H7 (cell line): Measurements from ENCODE around the gene CXCL14. TPM values are rescaled to one million over a fixed set of nuclear protein-coding genes. Genes with fewer than 3 reads are reported as not detected.

Experiments used
- DNase-seq: peaks from one replicate; pipeline ENCODE4 v3.0.0; 2012
- H3K27me3 ChIP-seq: 2 replicates; pipeline ENCODE4 v1.6.0; 2011; ENCODE audit warnings: mild to moderate bottlenecking, low read length; ENCODE audit not compliant: control insufficient read depth, insufficient read depth
- H3K36me3 ChIP-seq: replicated peaks from 2 replicates; pipeline ENCODE4 v1.5.1; 2011; ENCODE audit warnings: low read length; ENCODE audit not compliant: control insufficient read depth, insufficient read depth
- H3K4me3 ChIP-seq: 2 replicates; pipeline ENCODE4 v1.5.1; 2011; ENCODE audit warnings: low read depth, mild to moderate bottlenecking, control low read depth, low read length, moderate library complexity; ENCODE audit not compliant: insufficient read depth
- total RNA-seq: library from RNA; depleted of rRNA; stranded (reverse); fragments of >200 nt; shearing (Covaris generic); gene quantifications from 2 replicates; pipeline ENCODE4 v1.2.3, GENCODE V29; 2014; rRNA removed

The CXCL14 gene
- total RNA-seq = 2.7 and 4.2 TPM in 2 replicates

GRCh38 chr5:135578685-135579341, at the start of gene CXCL14:
TSS of gene CXCL14 (minus strand) at chr5:135578991. CDS start at chr5:135578778, 213 bp downstream.
- H3K36me3 ChIP-seq = no peaks in the 10 kb centered on the region
- peaks cover 38% of the 10 kb centered on the region for H3K27me3 ChIP-seq
- peak within 1 kb of the TSS; percentile 74 for H3K4me3 ChIP-seq
- peak; percentile 93 for DNase-seq

- Histone ChIP-seq H3K36me3 (no peaks in the 10 kb centered on the region), H3K4me3 (no peak overlapping the region), H3K27me3 (no peaks in the 10 kb centered on the region; the same call in 1 of the 2 replicates)
- DNase-seq = no peak
Measured at GRCh38 chr5:135626636-135627035, 47.8 kb upstream of the CXCL14 start.

GRCh38 chr5:135625961-135626360, 47.2 kb upstream of the CXCL14 start:
- Histone ChIP-seq H3K4me3 (no peak overlapping the region), H3K36me3 (no peaks in the 10 kb centered on the region), H3K27me3 (no peaks in the 10 kb centered on the region; the same call in 1 of the 2 replicates)
- no peak for DNase-seq

- H3K36me3 ChIP-seq = no peaks in the 10 kb centered on the region
- H3K4me3 ChIP-seq = no peak overlapping the region
- DNase-seq = no peak
- H3K27me3 ChIP-seq = no peaks in the 10 kb centered on the region; the same call in 1 of the 2 replicates
Measured at GRCh38 chr5:135625486-135625885, 46.7 kb upstream of the CXCL14 start.

GRCh38 chr5:135625061-135625460, 46.3 kb upstream of the CXCL14 start:
- no peak for DNase-seq
- Histone ChIP-seq H3K4me3 (no peak overlapping the region), H3K36me3 (no peaks in the 10 kb centered on the region), H3K27me3 (no peaks in the 10 kb centered on the region; the same call in 1 of the 2 replicates)

GRCh38 chr5:135623186-135623715, 44.5 kb upstream of the CXCL14 start:
- DNase-seq = no peak
- Histone ChIP-seq H3K27me3 (no peaks in the 10 kb centered on the region; the same call in 1 of the 2 replicates), H3K4me3 (no peak overlapping the region), H3K36me3 (no peaks in the 10 kb centered on the region)

- H3K36me3 ChIP-seq = no peaks in the 10 kb centered on the region
- no peak overlapping the region for H3K4me3 ChIP-seq
- no peaks in the 10 kb centered on the region for H3K27me3 ChIP-seq
- no peak for DNase-seq
Measured at GRCh38 chr5:135615581-135616260, 36.9 kb upstream of the CXCL14 start.

- no peak overlapping the region for H3K4me3 ChIP-seq
- no peaks in the 10 kb centered on the region for H3K36me3 ChIP-seq
- DNase-seq = no peak
- no peaks in the 10 kb centered on the region for H3K27me3 ChIP-seq
Measured at GRCh38 chr5:135615171-135615570, 36.4 kb upstream of the CXCL14 start.

GRCh38 chr5:135609981-135610380, 31.2 kb upstream of the CXCL14 start:
- no peak for DNase-seq
- no peaks in the 10 kb centered on the region for H3K36me3 ChIP-seq
- H3K27me3 ChIP-seq = no peaks in the 10 kb centered on the region
- no peak overlapping the region for H3K4me3 ChIP-seq

- DNase-seq = no peak
- H3K36me3 ChIP-seq = no peaks in the 10 kb centered on the region
- peaks cover 2% of the 10 kb centered on the region; the same call in 1 of the 2 replicates for H3K27me3 ChIP-seq
- no peak overlapping the region for H3K4me3 ChIP-seq
Measured at GRCh38 chr5:135608761-135609443, 30.1 kb upstream of the CXCL14 start.

GRCh38 chr5:135608361-135608760, 29.6 kb upstream of the CXCL14 start:
- peaks cover 2% of the 10 kb centered on the region; the same call in 1 of the 2 replicates for H3K27me3 ChIP-seq
- no peak overlapping the region for H3K4me3 ChIP-seq
- H3K36me3 ChIP-seq = no peaks in the 10 kb centered on the region
- DNase-seq = no peak

GRCh38 chr5:135606431-135606830, 27.6 kb upstream of the CXCL14 start:
- H3K36me3 ChIP-seq = no peaks in the 10 kb centered on the region
- H3K27me3 ChIP-seq = peaks cover 2% of the 10 kb centered on the region; the same call in 1 of the 2 replicates
- H3K4me3 ChIP-seq = no peak overlapping the region
- no peak for DNase-seq

- Histone ChIP-seq H3K4me3 (no peak overlapping the region), H3K27me3 (peaks cover 2% of the 10 kb centered on the region; the same call in 1 of the 2 replicates), H3K36me3 (no peaks in the 10 kb centered on the region)
- DNase-seq = no peak
Measured at GRCh38 chr5:135605221-135605620, 26.4 kb upstream of the CXCL14 start.

- H3K27me3 ChIP-seq = peaks cover 2% of the 10 kb centered on the region; the same call in 1 of the 2 replicates
- DNase-seq = no peak
- H3K4me3 ChIP-seq = no peak overlapping the region
- H3K36me3 ChIP-seq = no peaks in the 10 kb centered on the region
Measured at GRCh38 chr5:135604056-135604455, 25.3 kb upstream of the CXCL14 start.
